SU-DHL-6 (cell line): ENCODE data around the gene PMF1.

Source experiments
- CTCF ChIP-seq: fragments of 200-600 bp; sonication (generic); IDR thresholded peaks from one replicate; pipeline ENCODE4 v1.5.1; 2017; ENCODE audit warnings: antibody characterized with exemption, mild to moderate bottlenecking, low read length, moderate library complexity; ENCODE audit not compliant: insufficient read depth, poor library complexity, severe bottlenecking
- EZH2phosphoT487 ChIP-seq: fragments of 200-600 bp; sonication (generic), shearing (Covaris generic); conservative IDR thresholded peaks from 2 replicates; pipeline ENCODE4 v1.6.1; 2018; ENCODE audit warnings: mild to moderate bottlenecking, antibody characterized with exemption, low read length, moderate library complexity, mixed read lengths

GRCh38 chr1:156194300-156194652, 18.5 kb upstream of the PMF1 start:
- TF ChIP-seq CTCF, result no peak
- TF ChIP-seq EZH2phosphoT487, result no peak
